ENCODE results near the gene AK4. TPM values are rescaled to one million over a fixed set of nuclear protein-coding genes. Genes with fewer than 3 reads are reported as not detected.

The AK4 gene
- polyA plus RNA-seq, 2 of the 4 experiments (the other 2 are of a cell fraction), result 10.6 to 25.9 TPM

GRCh38 chr1:65254320-65255034 lies 106.5 kb downstream of the AK4 start:
- H3K27ac ChIP-seq, result peak overlapping the region; percentile 76 to 85

More at GRCh38 chr1:65254320-65255034, 106.5 kb downstream of the AK4 start:
- Histone ChIP-seq H3K4me3 (peak overlapping the region; percentile 77), H3K9me3 (no peaks in the 10 kb centered on the region), H3K4me2 (peak overlapping the region; percentile 99), H3K4me1 (peaks cover 10% of the 10 kb centered on the region)
- ChIA-PET POLR2A (interaction anchor here (1.2 to 1.7 kb wide), 2 partner anchors 39 to 166 kb away, joined by 3 to 6 read pairs; partner anchors contain the start of genes LEPR and LEPROT), CTCF (interaction anchor here (0.9 to 2.1 kb wide), 5 partner anchors 10 to 433 kb away, joined by 3 to 4 read pairs (median 3); no protein-coding TSS in a partner anchor)
- FAIRE-seq, result no peak
- TF ChIP-seq POLR2A (IDR thresholded peaks at IDR 0.05; ENCODE audit: low read length), result peak; percentile 62
- no peak for TF ChIP-seq HOXB5 (CRISPR knock-in tag; IDR thresholded peaks at IDR 0.05)
- no peak for TF ChIP-seq JUNB (IDR thresholded peaks at IDR 0.05)
- TF ChIP-seq CHD4 (IDR thresholded peaks at IDR 0.05; ENCODE audit: borderline replicate concordance), result no peak
- TF ChIP-seq NPAS2 (CRISPR knock-in tag; IDR thresholded peaks at IDR 0.05; ENCODE audit: borderline replicate concordance), result no peak
- TF ChIP-seq REST (IDR thresholded peaks at IDR 0.05), result no peak
- peak; percentile 38; the same call in 1 of the 2 replicates for TF ChIP-seq MAX (IDR thresholded peaks at IDR 0.05)
- TF ChIP-seq JUN (IDR thresholded peaks at IDR 0.05), result 0 out of 5 replicates have a peak, but pooled peaks of 1 of the 2 experiments have one; percentile 20
- no peak for TF ChIP-seq FOSL2 (IDR thresholded peaks at IDR 0.05)
- no peak for TF ChIP-seq FOSL2 (CRISPR knock-in tag; IDR thresholded peaks at IDR 0.05)
- no peak for TF ChIP-seq ZSCAN20 (CRISPR knock-in tag; IDR thresholded peaks at IDR 0.05)
- TF ChIP-seq PBX3 (IDR thresholded peaks at IDR 0.05), result no peak
- TF ChIP-seq RAD21 (conservative IDR thresholded peaks at IDR 0.05 in 1 of 2, IDR thresholded peaks at IDR 0.05 in 1 of 2), result 0 out of 5 replicates have a peak, but pooled peaks of 1 of the 2 experiments have one; percentile 21
- TF ChIP-seq BCL3 (IDR thresholded peaks at IDR 0.05), result 0 out of 3 replicates have a peak, but pooled peaks have one; percentile 41
- peak; percentile 29; the same call in 2 of the 3 replicates for TF ChIP-seq SMC3 (IDR thresholded peaks at IDR 0.05)
- DNase-seq (ENCODE audit: low read depth in 1 of 2, low spot score in 1 of 2), result peak; percentile 58 to 61
- peak; percentile 92 to 95 for ATAC-seq
- 0% methylated on average over 18 of the region's 88 CpGs for WGBS (ENCODE audit: missing lambda C conversion rate)
